ENCODE data around the gene PAQR6. TPM values are rescaled to one million over a fixed set of nuclear protein-coding genes. Genes with fewer than 3 reads are reported as not detected.

The PAQR6 gene
- total and polyA plus RNA-seq, 10 of the 15 experiments (the other 5 are each of a cell fraction or from before 2014, with no cell fraction given) = 0.42 to 4.5 (median 1.3) TPM

DNA sequence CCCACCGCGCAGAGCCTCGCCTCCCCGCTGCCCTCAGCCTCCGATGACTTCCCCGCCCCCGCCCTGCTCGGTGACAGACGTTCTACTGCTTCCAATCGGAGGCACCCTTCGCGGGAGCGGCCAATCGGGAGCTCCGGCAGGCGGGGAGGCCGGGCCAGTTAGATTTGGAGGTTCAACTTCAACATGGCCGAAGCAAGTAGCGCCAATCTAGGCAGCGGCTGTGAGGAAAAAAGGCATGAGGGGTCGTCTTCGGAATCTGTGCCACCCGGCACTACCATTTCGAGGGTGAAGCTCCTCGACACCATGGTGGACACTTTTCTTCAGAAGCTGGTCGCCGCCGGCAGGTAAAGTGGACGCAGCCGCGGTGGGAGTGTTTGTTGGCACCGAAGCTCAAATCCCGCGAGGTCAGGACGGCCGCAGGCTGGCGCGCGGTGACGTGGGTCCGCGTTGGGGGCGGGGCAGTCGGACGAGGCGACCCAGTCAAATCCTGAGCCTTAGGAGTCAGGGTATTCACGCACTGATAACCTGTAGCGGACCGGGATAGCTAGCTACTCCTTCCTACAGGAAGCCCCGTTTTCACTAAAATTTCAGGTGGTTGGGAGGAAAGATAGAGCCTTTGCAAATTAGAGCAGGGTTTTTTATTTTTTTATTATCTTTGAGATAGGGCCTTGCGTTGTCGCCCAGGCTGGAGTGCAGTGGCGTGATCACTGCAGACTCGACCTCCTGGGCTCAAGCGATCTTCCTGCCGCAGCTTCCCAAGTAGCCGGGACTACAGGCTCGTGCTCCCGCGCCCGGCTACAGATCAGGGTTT lies 34.8 kb downstream of the PAQR6 start, which contains the start of gene PMF1 (continued):
- TF ChIP-seq, protein P1, sequence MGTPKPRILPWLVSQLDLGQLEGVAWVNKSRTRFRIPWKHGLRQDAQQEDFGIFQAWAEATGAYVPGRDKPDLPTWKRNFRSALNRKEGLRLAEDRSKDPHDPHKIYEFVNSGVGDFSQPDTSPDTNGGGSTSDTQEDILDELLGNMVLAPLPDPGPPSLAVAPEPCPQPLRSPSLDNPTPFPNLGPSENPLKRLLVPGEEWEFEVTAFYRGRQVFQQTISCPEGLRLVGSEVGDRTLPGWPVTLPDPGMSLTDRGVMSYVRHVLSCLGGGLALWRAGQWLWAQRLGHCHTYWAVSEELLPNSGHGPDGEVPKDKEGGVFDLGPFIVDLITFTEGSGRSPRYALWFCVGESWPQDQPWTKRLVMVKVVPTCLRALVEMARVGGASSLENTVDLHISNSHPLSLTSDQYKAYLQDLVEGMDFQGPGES (IDR thresholded peaks at IDR 0.05) = peak; percentile 79; the same call in 1 of the 2 replicates
- TF ChIP-seq RAD21 (IDR thresholded peaks at IDR 0.05; ENCODE audit: insufficient read depth, low read depth, low read length) = no peak
- no peak for TF ChIP-seq ZNF384 (IDR thresholded peaks at IDR 0.05; ENCODE audit: borderline replicate concordance, low read depth, low read length)
- TF ChIP-seq, protein P2, sequence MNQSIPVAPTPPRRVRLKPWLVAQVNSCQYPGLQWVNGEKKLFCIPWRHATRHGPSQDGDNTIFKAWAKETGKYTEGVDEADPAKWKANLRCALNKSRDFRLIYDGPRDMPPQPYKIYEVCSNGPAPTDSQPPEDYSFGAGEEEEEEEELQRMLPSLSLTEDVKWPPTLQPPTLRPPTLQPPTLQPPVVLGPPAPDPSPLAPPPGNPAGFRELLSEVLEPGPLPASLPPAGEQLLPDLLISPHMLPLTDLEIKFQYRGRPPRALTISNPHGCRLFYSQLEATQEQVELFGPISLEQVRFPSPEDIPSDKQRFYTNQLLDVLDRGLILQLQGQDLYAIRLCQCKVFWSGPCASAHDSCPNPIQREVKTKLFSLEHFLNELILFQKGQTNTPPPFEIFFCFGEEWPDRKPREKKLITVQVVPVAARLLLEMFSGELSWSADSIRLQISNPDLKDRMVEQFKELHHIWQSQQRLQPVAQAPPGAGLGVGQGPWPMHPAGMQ (IDR thresholded peaks at IDR 0.05; ENCODE audit: borderline replicate concordance) = peak; percentile 33; the same call in 1 of the 2 replicates
- TF ChIP-seq, protein P3, sequence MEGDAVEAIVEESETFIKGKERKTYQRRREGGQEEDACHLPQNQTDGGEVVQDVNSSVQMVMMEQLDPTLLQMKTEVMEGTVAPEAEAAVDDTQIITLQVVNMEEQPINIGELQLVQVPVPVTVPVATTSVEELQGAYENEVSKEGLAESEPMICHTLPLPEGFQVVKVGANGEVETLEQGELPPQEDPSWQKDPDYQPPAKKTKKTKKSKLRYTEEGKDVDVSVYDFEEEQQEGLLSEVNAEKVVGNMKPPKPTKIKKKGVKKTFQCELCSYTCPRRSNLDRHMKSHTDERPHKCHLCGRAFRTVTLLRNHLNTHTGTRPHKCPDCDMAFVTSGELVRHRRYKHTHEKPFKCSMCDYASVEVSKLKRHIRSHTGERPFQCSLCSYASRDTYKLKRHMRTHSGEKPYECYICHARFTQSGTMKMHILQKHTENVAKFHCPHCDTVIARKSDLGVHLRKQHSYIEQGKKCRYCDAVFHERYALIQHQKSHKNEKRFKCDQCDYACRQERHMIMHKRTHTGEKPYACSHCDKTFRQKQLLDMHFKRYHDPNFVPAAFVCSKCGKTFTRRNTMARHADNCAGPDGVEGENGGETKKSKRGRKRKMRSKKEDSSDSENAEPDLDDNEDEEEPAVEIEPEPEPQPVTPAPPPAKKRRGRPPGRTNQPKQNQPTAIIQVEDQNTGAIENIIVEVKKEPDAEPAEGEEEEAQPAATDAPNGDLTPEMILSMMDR (IDR thresholded peaks at IDR 0.05 in 2 of 3, conservative IDR thresholded peaks at IDR 0.05 in 1 of 3; ENCODE audit: control insufficient read depth in 2 of 3, extremely low read depth in 1 of 3, insufficient read depth in 1 of 3, low read depth in 3 of 3, low read length in 3 of 3) = 0 out of 6 replicates have a peak, but pooled peaks of 1 of the 3 experiments have one; percentile 1
- 0 out of 2 replicates have a peak, but pooled peaks have one; percentile 7 for TF ChIP-seq RFX5 (IDR thresholded peaks at IDR 0.05; ENCODE audit: low read depth, low read length)
- peak in 1 of 2 experiments; percentile 92; a peak in 2 of 3 replicates for TF ChIP-seq EGR1 (IDR thresholded peaks at IDR 0.05; ENCODE audit: borderline replicate concordance in 1 of 2, low read depth in 2 of 2, low read length in 2 of 2)
- TF ChIP-seq, protein P4, sequence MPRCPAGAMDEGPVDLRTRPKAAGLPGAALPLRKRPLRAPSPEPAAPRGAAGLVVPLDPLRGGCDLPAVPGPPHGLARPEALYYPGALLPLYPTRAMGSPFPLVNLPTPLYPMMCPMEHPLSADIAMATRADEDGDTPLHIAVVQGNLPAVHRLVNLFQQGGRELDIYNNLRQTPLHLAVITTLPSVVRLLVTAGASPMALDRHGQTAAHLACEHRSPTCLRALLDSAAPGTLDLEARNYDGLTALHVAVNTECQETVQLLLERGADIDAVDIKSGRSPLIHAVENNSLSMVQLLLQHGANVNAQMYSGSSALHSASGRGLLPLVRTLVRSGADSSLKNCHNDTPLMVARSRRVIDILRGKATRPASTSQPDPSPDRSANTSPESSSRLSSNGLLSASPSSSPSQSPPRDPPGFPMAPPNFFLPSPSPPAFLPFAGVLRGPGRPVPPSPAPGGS (IDR thresholded peaks at IDR 0.05; ENCODE audit: borderline replicate concordance, insufficient read depth, low read depth, low read length, poor library complexity, severe bottlenecking) = peak; percentile 55
- TF ChIP-seq BCL11A (IDR thresholded peaks at IDR 0.05; ENCODE audit: low read depth, low read length) = no peak
- TF ChIP-seq SP1 (IDR thresholded peaks at IDR 0.05; ENCODE audit: low read depth, low read length) = peak; percentile 96
- TF ChIP-seq, protein P5, sequence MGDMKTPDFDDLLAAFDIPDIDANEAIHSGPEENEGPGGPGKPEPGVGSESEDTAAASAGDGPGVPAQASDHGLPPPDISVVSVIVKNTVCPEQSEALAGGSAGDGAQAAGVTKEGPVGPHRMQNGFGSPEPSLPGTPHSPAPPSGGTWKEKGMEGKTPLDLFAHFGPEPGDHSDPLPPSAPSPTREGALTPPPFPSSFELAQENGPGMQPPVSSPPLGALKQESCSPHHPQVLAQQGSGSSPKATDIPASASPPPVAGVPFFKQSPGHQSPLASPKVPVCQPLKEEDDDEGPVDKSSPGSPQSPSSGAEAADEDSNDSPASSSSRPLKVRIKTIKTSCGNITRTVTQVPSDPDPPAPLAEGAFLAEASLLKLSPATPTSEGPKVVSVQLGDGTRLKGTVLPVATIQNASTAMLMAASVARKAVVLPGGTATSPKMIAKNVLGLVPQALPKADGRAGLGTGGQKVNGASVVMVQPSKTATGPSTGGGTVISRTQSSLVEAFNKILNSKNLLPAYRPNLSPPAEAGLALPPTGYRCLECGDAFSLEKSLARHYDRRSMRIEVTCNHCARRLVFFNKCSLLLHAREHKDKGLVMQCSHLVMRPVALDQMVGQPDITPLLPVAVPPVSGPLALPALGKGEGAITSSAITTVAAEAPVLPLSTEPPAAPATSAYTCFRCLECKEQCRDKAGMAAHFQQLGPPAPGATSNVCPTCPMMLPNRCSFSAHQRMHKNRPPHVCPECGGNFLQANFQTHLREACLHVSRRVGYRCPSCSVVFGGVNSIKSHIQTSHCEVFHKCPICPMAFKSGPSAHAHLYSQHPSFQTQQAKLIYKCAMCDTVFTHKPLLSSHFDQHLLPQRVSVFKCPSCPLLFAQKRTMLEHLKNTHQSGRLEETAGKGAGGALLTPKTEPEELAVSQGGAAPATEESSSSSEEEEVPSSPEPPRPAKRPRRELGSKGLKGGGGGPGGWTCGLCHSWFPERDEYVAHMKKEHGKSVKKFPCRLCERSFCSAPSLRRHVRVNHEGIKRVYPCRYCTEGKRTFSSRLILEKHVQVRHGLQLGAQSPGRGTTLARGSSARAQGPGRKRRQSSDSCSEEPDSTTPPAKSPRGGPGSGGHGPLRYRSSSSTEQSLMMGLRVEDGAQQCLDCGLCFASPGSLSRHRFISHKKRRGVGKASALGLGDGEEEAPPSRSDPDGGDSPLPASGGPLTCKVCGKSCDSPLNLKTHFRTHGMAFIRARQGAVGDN (IDR thresholded peaks at IDR 0.05) = peak; percentile 72; the same call in 1 of the 2 replicates
- TF ChIP-seq, protein P6, sequence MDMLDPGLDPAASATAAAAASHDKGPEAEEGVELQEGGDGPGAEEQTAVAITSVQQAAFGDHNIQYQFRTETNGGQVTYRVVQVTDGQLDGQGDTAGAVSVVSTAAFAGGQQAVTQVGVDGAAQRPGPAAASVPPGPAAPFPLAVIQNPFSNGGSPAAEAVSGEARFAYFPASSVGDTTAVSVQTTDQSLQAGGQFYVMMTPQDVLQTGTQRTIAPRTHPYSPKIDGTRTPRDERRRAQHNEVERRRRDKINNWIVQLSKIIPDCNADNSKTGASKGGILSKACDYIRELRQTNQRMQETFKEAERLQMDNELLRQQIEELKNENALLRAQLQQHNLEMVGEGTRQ (IDR thresholded peaks at IDR 0.05; ENCODE audit: borderline replicate concordance, low read depth, low read length) = no peak
- TF ChIP-seq, protein P7, sequence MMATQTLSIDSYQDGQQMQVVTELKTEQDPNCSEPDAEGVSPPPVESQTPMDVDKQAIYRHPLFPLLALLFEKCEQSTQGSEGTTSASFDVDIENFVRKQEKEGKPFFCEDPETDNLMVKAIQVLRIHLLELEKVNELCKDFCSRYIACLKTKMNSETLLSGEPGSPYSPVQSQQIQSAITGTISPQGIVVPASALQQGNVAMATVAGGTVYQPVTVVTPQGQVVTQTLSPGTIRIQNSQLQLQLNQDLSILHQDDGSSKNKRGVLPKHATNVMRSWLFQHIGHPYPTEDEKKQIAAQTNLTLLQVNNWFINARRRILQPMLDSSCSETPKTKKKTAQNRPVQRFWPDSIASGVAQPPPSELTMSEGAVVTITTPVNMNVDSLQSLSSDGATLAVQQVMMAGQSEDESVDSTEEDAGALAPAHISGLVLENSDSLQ (IDR thresholded peaks at IDR 0.05) = peak; percentile 98
- peak; percentile 77 for TF ChIP-seq ATF7 (IDR thresholded peaks at IDR 0.05; ENCODE audit: low read depth)

All from GM12878 (cell line).